T-helper 1 cell (primary cell): ENCODE measurements around the gene GNPNAT1.

Experiments
- DNase-seq, 5 donors: peaks; one replicate each; pipeline ENCODE4 v3.0.0-alpha.2; 2012 to 2020
- total RNA-seq, 4 donors: gene quantifications; one replicate each; lab custom pipeline; 2026; lab: John Stamatoyannopoulos, UW

GNPNAT1 gene
- 7.9 to 17.2 (median 11.2) reads per million in 4 donors for total RNA-seq

DNA sequence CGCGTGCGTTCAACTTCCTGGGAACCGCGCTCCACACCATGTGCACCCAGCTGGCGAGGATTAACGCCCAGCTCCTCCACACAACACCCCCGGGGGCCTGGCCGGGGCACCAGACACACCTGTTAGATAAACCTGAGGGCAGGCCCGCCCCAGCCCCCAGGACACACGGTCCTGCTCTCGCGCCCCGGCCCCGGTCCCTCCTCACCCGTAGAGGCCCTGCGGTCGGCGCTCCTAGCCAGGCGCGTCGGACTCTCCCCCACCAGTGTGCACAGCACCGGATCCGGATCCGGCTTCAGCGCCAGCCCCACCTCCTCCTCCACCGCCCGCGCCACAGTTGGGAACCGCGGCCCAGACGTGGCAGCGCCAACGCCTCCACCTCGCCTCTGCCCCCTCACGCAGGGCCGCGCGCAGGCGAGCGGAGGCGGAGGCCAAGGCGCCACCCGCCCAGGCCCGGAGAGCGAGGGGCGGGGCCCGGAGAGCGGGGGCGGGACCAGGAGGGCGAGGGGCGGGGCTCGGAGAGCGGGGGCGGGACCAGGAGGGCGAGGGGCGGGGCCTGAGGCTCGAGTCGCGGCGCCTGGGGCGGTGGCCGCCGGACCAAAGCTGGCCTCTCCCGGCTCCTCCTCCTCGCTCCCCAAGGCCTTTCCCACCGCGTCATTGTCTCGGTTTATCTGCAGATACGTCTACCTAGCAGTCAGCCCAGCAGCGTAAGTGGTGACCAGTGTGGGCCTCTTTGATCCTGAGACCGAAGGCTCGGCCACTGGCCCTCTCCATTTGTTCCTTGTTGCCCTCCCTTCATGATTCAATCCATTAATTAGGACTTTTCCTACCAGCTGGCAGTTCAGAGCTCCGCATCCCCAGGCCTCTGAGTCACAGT, at the start of gene GNPNAT1:
TSS of gene GNPNAT1 (minus strand) at position 385 of the 874 bp plus-strand sequence. CDS start 6,957 bp downstream, outside the sequence.
- DNase-seq: peak; percentile 79 to 94 (median 87)

DNA sequence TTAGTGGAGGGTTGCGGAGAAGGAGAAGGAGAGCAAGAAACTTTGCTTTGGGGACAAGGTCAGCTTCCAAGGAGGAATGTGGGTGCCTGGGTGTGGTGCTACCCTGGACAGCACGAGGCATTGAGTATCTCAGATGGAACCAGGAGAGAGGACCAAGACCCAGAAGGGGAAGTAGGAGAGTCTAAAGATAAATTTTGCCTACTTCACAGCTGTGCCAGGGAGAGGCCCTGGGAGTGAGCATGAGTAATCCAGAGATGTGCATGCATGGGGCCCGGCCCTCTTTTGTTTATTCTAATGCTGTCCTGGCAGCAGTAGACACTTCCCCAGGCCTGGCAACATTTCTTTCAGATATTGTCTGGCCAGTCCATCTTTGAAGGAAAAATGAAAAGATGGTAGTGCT, 49.5 kb upstream of the GNPNAT1 start:
- DNase-seq: no peak

GRCh38 chr14:52837451-52837850, 46.0 kb upstream of the GNPNAT1 start:
- DNase-seq: no peak

DNA sequence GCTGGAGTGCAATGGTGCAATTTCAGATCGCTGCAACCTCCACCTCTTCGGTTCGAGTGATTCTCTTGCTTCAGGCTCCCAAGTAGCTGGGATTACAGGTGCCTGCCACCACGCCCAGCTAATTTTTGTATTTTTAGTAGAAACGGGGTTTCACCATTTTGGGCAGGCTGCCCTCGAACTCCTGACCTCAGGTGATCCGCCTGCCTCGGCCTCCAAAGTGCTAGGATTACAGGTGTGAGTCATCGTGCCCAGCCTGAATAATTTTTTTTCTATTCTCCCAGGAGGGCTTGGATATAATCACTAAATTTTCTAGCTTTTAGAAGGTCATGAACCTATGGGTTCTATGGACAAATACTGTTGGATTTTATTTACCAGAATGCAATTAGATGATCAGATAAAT, 44.7 kb upstream of the GNPNAT1 start:
- DNase-seq: no peak

DNA sequence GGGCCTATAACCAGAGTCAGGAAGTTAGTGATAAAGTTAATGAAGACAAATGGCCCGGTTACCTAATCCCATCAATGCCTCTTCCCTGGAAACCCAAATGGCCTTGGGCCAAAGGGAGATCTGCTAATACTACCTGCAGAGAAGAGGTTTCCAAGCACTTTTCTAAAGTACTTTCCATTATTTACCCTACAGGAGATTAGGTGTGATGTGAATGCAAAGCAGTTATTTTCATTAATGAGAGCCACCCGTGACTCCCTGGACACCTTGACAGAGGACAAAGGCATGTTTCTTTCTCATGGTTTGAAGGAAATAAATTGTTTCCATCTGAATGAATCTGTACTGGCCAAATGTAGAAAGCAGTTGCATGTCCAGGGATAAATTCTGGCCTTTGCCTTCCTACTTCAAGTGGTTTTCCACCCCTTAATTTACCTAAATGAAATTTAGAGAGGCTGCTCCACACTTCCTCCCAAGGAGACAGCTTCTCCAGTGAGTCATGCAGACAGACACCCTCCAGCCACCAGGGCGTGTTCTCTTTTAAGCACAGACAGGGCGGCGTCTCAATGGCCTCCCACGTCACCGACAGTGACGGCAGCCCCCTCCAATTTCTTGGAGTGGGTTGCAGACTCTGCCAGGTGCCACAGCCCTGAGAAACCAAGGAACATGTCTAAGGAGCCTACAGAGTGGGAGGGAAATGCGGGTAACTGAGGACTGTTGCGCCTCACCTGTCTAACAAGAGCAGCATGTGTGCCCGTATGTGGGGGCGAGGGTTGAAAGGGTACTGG, 43.9 kb upstream of the GNPNAT1 start:
- DNase-seq: no peak

DNA sequence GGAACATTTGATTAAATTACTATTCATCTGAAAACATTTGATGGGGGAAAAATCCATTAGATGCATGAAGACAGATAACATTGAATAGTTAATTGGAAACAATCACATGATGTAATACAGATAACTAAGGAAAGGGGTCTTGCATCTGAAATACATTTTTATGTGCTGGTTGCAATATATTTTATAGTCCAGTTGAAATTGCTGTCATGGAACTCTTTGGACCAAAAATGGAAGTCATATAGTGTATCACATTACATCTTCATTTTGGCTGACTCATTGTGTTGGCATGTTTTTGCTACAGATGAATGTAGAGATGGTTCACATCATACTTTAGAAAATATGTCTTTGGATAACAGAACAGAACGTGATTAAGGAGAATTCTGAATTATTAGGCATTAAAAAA, 43.0 kb upstream of the GNPNAT1 start:
- DNase-seq: no peak

DNA sequence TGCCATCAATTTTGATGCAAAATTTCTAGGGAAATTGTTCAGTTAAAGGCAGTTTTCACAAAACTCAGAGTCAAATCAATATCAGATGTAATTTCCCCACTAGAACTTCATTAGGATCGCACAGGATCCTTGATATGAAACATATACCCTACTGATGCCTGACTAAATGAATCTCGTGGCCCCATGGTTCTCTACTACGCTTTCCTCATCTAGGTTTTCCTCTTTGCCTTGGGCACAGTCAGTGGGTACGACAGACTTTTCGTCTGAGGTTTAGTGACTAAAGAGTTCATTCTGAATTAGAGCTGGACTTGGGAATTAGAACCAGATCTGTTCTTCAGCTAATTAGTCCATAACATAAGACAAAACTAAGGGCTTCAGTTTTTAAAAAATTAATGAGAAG, 42.5 kb upstream of the GNPNAT1 start:
- DNase-seq: no peak

DNA sequence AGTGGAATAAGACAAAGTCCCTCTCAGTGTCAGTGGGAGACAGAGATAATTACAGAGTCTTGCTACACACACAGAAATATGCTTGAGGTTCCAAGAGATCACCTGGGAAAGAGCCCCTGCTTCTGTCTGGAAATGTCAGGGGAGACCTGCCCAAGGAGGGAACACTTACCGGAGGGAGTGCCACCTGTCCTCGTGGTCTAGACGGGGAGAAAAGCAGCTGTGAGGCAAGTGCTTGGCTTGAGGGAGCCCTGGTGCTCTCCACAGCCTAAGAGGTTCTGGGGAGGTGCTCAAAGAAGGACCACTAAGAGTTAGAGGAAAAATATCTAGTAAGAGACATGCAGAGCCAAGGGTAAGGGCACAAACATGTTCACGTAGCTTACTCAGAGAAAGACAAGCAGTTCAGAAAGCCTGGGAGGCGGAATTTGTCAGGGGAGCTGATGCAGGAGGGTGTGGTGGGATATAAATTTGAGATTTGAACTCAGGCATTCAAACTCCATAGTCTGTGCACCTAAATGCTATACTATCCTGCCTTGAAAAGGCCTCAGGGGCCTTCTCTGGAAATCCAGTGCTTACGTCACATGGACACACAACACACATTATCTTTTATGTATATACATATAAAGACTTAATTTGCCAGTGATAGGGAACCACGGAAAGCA, 38.2 kb upstream of the GNPNAT1 start:
- no peak for DNase-seq

DNA sequence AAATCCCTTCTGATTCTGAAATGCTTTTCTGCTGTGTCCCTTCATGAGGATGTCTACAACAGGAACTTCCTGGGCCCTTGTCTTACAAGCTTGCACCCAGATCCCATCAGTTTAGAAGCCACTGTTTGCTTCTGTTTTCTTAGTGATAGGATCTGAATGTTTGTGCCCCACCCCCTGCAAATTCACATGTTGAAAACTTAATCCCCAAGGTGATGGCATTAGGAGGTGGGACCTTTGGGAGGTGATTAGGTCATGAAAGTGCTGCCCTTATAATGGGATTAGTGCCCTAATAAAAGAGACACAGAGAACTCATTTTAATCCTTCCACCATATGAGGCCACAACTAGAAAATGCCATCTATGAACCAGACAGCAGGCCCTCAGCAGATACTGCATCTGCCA, 36.0 kb upstream of the GNPNAT1 start:
- DNase-seq: no peak

- peak in 1 of 5 donors; percentile 20 for DNase-seq
Measured at GRCh38 chr14:52825085-52825484, 33.7 kb upstream of the GNPNAT1 start.

GRCh38 chr14:52824462-52824861, 33.1 kb upstream of the GNPNAT1 start:
- DNase-seq: no peak

DNA sequence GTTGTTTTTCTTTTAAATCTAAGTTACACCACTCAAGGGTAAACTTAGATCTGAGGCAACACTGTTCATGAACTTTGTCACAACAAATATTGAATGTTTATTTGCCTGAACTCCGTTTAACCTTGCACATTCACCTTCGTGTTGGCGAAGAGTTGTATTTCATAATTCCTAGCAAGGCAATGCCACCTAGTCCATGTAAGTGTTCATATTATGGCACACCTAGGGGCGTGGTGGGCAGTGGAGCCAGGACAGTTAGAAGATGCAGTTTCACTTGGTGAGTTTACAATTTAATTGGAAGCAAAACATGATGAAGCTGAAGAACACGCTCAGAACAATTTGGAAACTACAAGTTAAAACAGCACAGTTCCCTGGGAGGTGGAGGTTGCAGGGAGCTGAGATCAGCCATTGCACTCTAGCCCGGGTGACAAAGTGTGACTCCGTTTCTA, 30.4 kb upstream of the GNPNAT1 start:
- DNase-seq: no peak

- no peak for DNase-seq
Measured at GRCh38 chr14:52808101-52808500, 16.7 kb upstream of the GNPNAT1 start.

DNA sequence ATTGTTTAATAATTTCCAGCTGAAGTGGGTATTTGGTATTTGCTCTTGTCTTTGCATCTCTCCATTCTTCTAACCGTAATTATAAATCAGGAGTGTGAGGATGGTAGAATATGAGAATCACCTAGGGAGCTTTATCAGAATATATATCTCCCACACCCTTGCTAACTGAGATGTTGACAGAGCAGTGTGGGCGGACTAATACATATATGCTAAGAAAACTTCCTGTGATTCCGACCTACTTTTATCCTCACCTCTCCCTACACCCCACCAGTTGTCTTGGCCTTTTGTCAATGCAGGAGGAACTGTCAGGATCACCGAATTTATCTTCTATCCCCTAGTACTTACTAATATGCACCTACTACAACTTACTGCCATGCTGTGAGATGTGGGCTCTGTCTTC, 14.7 kb upstream of the GNPNAT1 start:
- no peak for DNase-seq

DNA sequence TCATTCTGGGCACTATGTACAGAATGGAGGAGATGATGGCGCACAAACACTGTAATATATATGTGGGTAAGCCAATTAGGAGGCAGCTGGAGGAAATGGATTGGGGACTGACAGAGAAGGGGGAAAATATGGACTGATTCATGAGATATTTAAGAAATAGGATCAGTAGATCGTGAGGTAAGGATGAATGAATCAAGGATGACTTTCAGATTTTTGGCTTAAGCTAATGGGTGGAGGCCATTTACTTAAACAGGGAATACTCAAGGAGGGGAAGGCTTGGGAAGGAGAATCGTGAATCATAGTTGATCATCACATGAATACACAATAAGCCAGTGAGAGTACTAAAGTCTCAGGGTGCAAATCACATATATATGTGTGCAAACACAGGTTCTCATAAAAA, 11.2 kb upstream of the GNPNAT1 start:
- DNase-seq: no peak

- no peak for DNase-seq
Measured at GRCh38 chr14:52801014-52801712, 9.8 kb upstream of the GNPNAT1 start.

DNA sequence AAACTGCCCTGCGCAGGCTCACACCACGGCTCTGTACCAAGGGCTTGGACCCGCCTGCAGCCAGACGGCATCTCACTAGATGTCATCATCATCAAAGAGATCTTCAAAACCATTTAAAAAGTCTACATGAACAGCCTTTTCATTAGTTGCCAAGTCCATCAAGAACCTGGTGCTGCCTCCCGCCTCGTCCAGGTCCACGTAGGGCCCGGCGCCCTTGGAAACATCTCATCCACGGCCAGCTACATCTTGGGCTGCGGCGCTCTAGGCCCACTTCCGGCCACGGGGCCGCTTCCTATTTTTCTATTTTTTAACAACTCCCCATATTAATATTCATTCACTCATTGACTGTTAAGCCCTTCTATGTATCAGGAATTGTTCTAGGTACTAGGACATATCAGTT, 7.4 kb upstream of the GNPNAT1 start:
- no peak for DNase-seq

DNA sequence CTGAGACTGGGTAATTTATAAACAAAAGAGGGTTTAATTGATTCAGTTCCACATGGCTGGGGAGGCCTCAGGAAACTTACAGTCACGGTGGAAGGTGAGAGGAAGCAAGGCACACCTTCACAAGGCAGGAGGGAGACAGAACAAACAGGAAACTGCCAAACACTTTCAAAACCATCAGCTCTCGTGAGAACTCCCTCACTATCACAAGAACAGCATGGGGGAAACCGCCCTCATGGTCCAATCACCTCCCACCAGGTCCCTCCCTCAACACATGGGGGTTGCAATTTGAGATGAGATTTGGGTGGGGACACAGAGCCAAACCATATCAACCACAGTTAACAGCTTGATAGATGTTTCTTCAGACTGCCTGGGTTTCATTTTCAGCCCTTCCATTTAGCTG, 6.2 kb upstream of the GNPNAT1 start:
- peak in 1 of 5 donors; percentile 15 for DNase-seq

- DNase-seq: no peak
Measured at GRCh38 chr14:52793061-52793460, 1.7 kb upstream of the GNPNAT1 start.

- no peak for DNase-seq
Measured at GRCh38 chr14:52792097-52792415, 649 bp upstream of the GNPNAT1 start.

DNA sequence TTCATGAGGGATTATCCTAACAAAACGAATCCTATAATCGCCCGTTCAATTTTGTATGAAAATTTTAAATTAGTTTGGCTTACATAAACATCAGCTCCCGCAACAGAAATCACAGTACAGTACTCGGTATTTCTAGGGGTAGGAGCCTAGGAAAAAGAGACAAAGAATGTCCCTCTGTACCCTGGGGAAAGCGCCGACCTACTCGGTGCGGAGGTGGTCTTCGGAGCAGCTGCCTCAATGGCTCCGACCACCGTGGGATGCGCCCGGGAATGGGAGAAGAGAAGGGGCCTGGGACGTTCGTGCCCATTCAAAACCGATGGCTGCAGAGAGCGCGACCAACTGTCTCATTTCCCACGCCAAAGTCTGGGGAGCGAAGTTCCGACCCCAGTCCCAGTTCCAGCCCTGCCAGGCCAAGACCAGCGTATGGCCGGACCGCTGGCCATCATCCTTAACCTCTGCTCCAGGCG, 618 bp downstream of the GNPNAT1 start:
- DNase-seq: no peak

- no peak for DNase-seq
Measured at GRCh38 chr14:52790011-52790755, 1.2 kb downstream of the GNPNAT1 start.
